ENCODE measurements around the gene COL24A1.

COL24A1 gene

GRCh38 chr1:85689775-85690404, 466.7 kb downstream of the COL24A1 start:
- no peak for DNase-seq (ENCODE audit: low read depth in 2 of 2)

- no peak for DNase-seq (ENCODE audit: low read depth in 2 of 2)
Measured at GRCh38 chr1:85683292-85684025, 473.1 kb downstream of the COL24A1 start.

GRCh38 chr1:85681087-85681486, 475.5 kb downstream of the COL24A1 start:
- no peak for DNase-seq (ENCODE audit: low read depth in 2 of 2)

All from stimulated activated CD4-positive, alpha-beta T cell treated with anti-CD3 and anti-CD28 coated beads, Interleukin-4, amount 100 ng/mL, for 48 hours (primary cell).